ENCODE measurements around the gene SYNC.

- TF ChIP-seq ZNF8 (CRISPR knock-in tag; IDR thresholded peaks at IDR 0.05) (no peak), RARB (CRISPR knock-in tag; IDR thresholded peaks at IDR 0.05) (no peak), PPARA (CRISPR knock-in tag; IDR thresholded peaks at IDR 0.05; ENCODE audit: borderline replicate concordance) (no peak), ZFP30 (CRISPR knock-in tag; IDR thresholded peaks at IDR 0.05) (no peak)
- TF ChIP-seq, protein P1, sequence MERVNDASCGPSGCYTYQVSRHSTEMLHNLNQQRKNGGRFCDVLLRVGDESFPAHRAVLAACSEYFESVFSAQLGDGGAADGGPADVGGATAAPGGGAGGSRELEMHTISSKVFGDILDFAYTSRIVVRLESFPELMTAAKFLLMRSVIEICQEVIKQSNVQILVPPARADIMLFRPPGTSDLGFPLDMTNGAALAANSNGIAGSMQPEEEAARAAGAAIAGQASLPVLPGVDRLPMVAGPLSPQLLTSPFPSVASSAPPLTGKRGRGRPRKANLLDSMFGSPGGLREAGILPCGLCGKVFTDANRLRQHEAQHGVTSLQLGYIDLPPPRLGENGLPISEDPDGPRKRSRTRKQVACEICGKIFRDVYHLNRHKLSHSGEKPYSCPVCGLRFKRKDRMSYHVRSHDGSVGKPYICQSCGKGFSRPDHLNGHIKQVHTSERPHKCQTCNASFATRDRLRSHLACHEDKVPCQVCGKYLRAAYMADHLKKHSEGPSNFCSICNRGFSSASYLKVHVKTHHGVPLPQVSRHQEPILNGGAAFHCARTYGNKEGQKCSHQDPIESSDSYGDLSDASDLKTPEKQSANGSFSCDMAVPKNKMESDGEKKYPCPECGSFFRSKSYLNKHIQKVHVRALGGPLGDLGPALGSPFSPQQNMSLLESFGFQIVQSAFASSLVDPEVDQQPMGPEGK (CRISPR knock-in tag; IDR thresholded peaks at IDR 0.05; ENCODE audit: borderline replicate concordance): no peak
Observed at GRCh38 chr1:32743380-32744070, 41.0 kb upstream of the SYNC start.

Data from SK-N-SH treated with all-trans-retinoic acid at 6 μM for 48 hours (cell line).